Measurements from ENCODE around the gene CSMD2. TPM values are rescaled to one million over a fixed set of nuclear protein-coding genes. Genes with fewer than 3 reads are reported as not detected.

CSMD2 gene
- total and polyA plus RNA-seq, 12 donors = 0.35 to 5.1 (median 1.5) TPM

- 43 to 64% (median 53%) methylated on average over 5 of the region's 5 CpGs for WGBS, 4 donors
Measured at GRCh38 chr1:33758698-33759097, 406.3 kb downstream of the CSMD2 start.

DNA sequence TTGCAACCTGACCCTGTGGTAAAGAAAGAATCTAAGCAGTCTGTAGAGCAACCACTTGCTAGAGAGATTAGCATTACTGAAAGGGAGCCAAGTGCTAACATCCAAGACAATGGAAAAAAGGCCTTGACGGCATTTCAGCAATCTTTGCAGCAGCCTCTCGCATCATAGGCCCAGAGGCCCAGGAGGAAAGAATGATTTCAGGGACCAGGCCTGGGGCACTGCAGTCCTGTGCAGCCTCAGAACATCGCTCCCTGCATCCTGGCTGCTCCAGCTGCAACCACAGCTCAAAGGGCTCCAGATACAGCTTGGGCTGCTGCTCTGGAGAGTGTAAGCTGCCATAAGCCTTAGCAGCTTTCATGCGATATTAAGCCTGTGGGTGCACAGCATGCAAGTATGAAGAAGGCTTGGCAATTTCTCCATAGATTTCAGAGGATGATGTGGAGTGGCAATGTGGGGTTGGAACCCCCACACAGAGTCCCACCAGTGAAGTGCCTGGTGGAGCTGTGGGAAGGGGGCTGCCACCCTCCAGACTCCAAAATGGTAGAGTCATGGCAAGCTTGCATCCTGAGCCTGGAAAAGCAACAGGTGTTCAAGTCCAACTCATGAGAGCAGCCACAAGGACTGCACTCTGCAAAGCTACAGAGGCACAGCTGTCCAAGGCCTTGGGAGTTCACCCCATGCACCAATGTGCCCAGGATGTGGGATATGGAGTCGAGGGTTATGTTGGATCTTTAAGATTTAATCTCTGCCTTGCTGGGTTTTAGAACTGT is 411.8 kb downstream of the CSMD2 start:
- Histone ChIP-seq H3K27me3 (no peaks in the 10 kb centered on the region), H3K4me1 (replicated peaks in 1 of 2) (no peaks in the 10 kb centered on the region), H3K4me3 (no peak overlapping the region), H3K36me3 (replicated peaks in 1 of 2) (no peaks in the 10 kb centered on the region), H3K9me3 (replicated peaks in 1 of 3) (no peaks in the 10 kb centered on the region), H3K27ac (no peak overlapping the region)
- 78 to 90% (median 86%) methylated on average over 4 to 5 of the region's 5 CpGs for WGBS, 4 donors
- DNase-seq = no peak
- intact Hi-C loops (cut with DNase I) = no loop called here
- TF ChIP-seq, protein P1, sequence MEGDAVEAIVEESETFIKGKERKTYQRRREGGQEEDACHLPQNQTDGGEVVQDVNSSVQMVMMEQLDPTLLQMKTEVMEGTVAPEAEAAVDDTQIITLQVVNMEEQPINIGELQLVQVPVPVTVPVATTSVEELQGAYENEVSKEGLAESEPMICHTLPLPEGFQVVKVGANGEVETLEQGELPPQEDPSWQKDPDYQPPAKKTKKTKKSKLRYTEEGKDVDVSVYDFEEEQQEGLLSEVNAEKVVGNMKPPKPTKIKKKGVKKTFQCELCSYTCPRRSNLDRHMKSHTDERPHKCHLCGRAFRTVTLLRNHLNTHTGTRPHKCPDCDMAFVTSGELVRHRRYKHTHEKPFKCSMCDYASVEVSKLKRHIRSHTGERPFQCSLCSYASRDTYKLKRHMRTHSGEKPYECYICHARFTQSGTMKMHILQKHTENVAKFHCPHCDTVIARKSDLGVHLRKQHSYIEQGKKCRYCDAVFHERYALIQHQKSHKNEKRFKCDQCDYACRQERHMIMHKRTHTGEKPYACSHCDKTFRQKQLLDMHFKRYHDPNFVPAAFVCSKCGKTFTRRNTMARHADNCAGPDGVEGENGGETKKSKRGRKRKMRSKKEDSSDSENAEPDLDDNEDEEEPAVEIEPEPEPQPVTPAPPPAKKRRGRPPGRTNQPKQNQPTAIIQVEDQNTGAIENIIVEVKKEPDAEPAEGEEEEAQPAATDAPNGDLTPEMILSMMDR (IDR thresholded peaks at IDR 0.05) = no peak
- no peak for TF ChIP-seq POLR2A (IDR thresholded peaks at IDR 0.05)

More at GRCh38 chr1:33758698-33759097, 406.3 kb downstream of the CSMD2 start:
- peak in 5 of 7 donors; percentile 10 to 59 (median 19) for DNase-seq
- Histone ChIP-seq H3K4me3 (no peak overlapping the region), H3K4me1 (replicated peaks in 1 of 2) (no peaks in the 10 kb centered on the region), H3K27ac (no peak overlapping the region), H3K36me3 (replicated peaks in 1 of 2) (no peaks in the 10 kb centered on the region), H3K9me3 (replicated peaks in 1 of 3) (no peaks in the 10 kb centered on the region), H3K27me3 (no peaks in the 10 kb centered on the region)
- intact Hi-C loops (cut with DNase I) = no loop called here
- TF ChIP-seq POLR2A (IDR thresholded peaks at IDR 0.05) = no peak
- TF ChIP-seq, protein P1 (IDR thresholded peaks at IDR 0.05) = no peak

DNA sequence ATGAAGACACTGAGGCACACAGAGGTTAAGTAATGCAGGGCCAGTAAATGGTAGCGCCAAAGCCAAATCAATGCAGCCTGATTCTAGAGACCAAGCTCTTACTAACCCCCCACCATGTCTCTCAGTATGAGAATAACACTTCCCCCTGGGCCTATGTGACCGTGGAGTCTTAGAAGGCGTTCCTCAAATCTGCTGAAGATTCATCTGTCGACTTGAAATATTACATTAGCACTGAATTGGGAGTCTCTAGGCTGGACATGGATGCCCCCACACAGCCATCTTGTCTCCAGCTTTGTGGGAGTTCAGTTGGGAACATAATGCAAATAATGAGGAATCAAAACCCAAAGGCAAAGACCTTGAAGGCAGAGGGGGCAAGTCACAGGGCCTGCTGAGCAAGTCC is 419.1 kb downstream of the CSMD2 start:
- no peaks in the 10 kb centered on the region for H3K4me1 ChIP-seq (replicated peaks in 1 of 2)
- 80 to 94% (median 88%) methylated on average over 4 of the region's 4 CpGs for WGBS, 4 donors
- TF ChIP-seq POLR2A (IDR thresholded peaks at IDR 0.05) = no peak
- TF ChIP-seq, protein P1 (IDR thresholded peaks at IDR 0.05) = no peak
- H3K27me3 ChIP-seq = no peaks in the 10 kb centered on the region
- no peak overlapping the region for H3K4me3 ChIP-seq
- H3K9me3 ChIP-seq (replicated peaks in 1 of 3) = no peaks in the 10 kb centered on the region
- intact Hi-C loops (cut with DNase I) = no loop called here
- no peak for DNase-seq
- H3K27ac ChIP-seq = no peak overlapping the region
- no peaks in the 10 kb centered on the region for H3K36me3 ChIP-seq (replicated peaks in 1 of 2)

- H3K4me3 ChIP-seq = no peak overlapping the region
- intact Hi-C loops (cut with DNase I) = no loop called here
- no peak for TF ChIP-seq POLR2A (IDR thresholded peaks at IDR 0.05)
- no peaks in the 10 kb centered on the region for H3K4me1 ChIP-seq (replicated peaks in 1 of 2)
- no peaks in the 10 kb centered on the region for H3K27me3 ChIP-seq
- 91 to 97% (median 92%) methylated on average over 13 of the region's 13 CpGs for WGBS, 4 donors
- DNase-seq = no peak
- H3K9me3 ChIP-seq (replicated peaks in 1 of 3) = no peaks in the 10 kb centered on the region
- H3K36me3 ChIP-seq (replicated peaks in 1 of 2) = no peaks in the 10 kb centered on the region
- no peak overlapping the region for H3K27ac ChIP-seq
Measured at GRCh38 chr1:33743221-33743998, 421.6 kb downstream of the CSMD2 start.
